Right lobe of liver (tissue), 6 donors: ENCODE results near the gene CTSG. TPM values are rescaled to one million over a fixed set of nuclear protein-coding genes. Genes with fewer than 3 reads are reported as not detected.
"Not testable (repeated sequence)": the region's sequence is repeated elsewhere in the genome, so short reads cannot be mapped to it uniquely, and the experiment has no call there.

Experiments used
- ATAC-seq, 4 donors: fragments of 200-7000 bp; cut with Tn5 transposase; one replicate each; pipeline ENCODE4 v1.9.1; 2020; ENCODE audit warnings: mild to moderate bottlenecking in 4 of 4, moderate library complexity in 4 of 4
- DNase-seq, 3 donors: peaks; one replicate each; pipeline ENCODE4 v3.0.0-alpha.2; 2020
- H3K27ac ChIP-seq, 3 donors: fragments of 200-600 bp; one replicate each; pipeline ENCODE4 v1.8.0; 2022
- H3K27me3 ChIP-seq, 2 donors: fragments of 200-600 bp; one replicate each; pipeline ENCODE4 v1.8.0; 2022
- H3K36me3 ChIP-seq, 4 donors: fragments of 200-600 bp; sonication (generic) in 1 of 4; one replicate each; pipeline versions ENCODE4 v1.5.1 to v1.8.0; 2017 to 2022; ENCODE audit warnings: control low read depth in 1 of 4
- H3K4me1 ChIP-seq, 4 donors: fragments of 200-600 bp; sonication (generic) in 1 of 4; one replicate each; pipeline versions ENCODE4 v1.5.1 to v1.8.0; 2017 to 2022; ENCODE audit warnings: control low read depth in 1 of 4
- H3K4me3 ChIP-seq, 3 donors: fragments of 200-600 bp; one replicate each; pipeline ENCODE4 v1.8.0; 2022
- H3K9me3 ChIP-seq, 4 donors: fragments of 200-600 bp; sonication (generic) in 1 of 4; one replicate each; pipeline versions ENCODE4 v1.5.1 to v1.8.0; 2017 to 2022; ENCODE audit warnings: control low read depth in 1 of 4
- POLR2A ChIP-seq: fragments of 450-650 bp; IDR thresholded peaks from one replicate; pipeline ENCODE4 v1.6.1; 2017; ENCODE audit warnings: antibody characterized with exemption, mild to moderate bottlenecking
- WGBS: methylation state at CpG from one replicate; pipeline ENCODE4 v1.1.6; 2018; ENCODE audit warnings: low coverage, low lambda C conversion rate; ENCODE audit not compliant: insufficient coverage; ENCODE audit errors: missing lambda C conversion rate; 5-methylcytosine and 5-hydroxymethylcytosine counted together
- intact Hi-C, 2 donors: fragments of 100-400 bp; cut with DNase I; formaldehyde crosslinking; loops; one replicate each; pipeline versions ENCODE4 v1.11.2 to v1.14.1; 2022
- total RNA-seq, 6 experiments: library from RNA; depleted of rRNA in 2 of 6; stranded (reverse); fragments of >200 nt in 2 of 6; fragmentation: NEBNext Ultra II Directional in 3 of 6; extraction: Animal tissue kit (Norgen Biotek cat#: 25700) in 3 of 6; gene quantifications; one replicate each; pipeline versions ENCODE4 v1.1.0 to v1.2.4, GENCODE V29; 2016 to 2023
- TF ChIP-seq, protein P1 (sequence below), 4 donors: fragments of 200-600 bp in 3 of 4; fragments of 450-650 bp in 1 of 4; IDR thresholded peaks; one replicate each; pipeline versions ENCODE4 v1.5.1 to v1.8.0; 2016 to 2022; ENCODE audit warnings: antibody characterized with exemption in 4 of 4, mild to moderate bottlenecking in 2 of 4
- donor health status: DM: no; HTN: yes; CAD: no.
- donor health status: DM: no; HTN: no; CAD: no.
- donor health status: DM: no; HTN: no; CAD: no.
- donor health status: DM: no; HTN: yes; CAD: no.
- donor health status: DM: no; HTN: yes; CAD: no.

Gene CTSG
- total RNA-seq, 6 experiments from 2014 or later = 1.8 to 2.5 TPM; not detected in 4

DNA sequence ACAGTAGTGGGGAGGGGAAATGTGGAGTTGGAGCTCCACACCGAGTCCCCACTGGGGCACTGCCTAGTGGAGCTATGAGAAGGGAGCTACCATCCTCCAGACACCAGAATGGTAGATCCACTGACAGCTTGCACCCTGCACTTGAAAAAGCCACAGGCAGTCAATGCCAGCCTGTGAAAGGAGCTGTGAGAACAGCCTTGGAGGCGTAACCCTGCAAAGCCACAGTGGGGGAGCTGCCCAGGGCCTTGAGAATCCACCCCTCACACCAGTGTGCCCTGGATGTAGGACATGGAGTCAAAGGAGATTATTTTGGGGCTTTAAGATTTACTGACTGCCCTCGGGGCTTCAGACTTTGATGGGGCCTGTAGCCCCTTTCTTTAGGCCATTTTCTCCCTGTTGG lies 12.5 kb downstream of the CTSG start:
- WGBS = no CpG with 5 or more reads among the region's 3 CpGs
- ATAC-seq = no peak
- H3K4me3 ChIP-seq = no peak overlapping the region
- intact Hi-C loops = no loop called here
- no peak for DNase-seq
- H3K27ac ChIP-seq = no peak overlapping the region
- no peaks in the 10 kb centered on the region for H3K36me3 ChIP-seq
- H3K9me3 ChIP-seq = peaks cover 0 to 6% (median 0%) of the 10 kb centered on the region in 4 donors
- no peaks in the 10 kb centered on the region for H3K4me1 ChIP-seq
- H3K27me3 ChIP-seq = no peaks in the 10 kb centered on the region
- TF ChIP-seq POLR2A = no peak
- TF ChIP-seq, protein P1, sequence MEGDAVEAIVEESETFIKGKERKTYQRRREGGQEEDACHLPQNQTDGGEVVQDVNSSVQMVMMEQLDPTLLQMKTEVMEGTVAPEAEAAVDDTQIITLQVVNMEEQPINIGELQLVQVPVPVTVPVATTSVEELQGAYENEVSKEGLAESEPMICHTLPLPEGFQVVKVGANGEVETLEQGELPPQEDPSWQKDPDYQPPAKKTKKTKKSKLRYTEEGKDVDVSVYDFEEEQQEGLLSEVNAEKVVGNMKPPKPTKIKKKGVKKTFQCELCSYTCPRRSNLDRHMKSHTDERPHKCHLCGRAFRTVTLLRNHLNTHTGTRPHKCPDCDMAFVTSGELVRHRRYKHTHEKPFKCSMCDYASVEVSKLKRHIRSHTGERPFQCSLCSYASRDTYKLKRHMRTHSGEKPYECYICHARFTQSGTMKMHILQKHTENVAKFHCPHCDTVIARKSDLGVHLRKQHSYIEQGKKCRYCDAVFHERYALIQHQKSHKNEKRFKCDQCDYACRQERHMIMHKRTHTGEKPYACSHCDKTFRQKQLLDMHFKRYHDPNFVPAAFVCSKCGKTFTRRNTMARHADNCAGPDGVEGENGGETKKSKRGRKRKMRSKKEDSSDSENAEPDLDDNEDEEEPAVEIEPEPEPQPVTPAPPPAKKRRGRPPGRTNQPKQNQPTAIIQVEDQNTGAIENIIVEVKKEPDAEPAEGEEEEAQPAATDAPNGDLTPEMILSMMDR (IDR thresholded peaks at IDR 0.05) = no peak

DNA sequence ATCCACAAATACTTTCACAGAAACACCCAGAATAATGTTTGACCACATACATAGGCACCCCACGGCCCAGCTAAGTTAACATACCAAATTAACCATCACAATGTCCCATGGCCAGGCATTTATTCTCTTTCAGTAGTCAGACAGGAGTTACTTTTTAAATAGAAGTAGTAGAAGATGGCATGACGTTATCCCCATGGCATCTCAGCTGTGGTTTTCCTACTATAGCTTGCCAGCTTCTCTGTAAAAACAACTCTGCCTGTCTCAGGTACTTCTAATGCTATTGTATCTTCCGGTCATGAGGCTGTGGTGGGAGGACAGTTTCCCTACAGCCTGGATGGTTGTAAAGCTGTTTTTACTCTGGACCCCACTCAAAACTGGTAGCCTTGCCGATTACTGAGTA lies 19.3 kb downstream of the CTSG start:
- Histone ChIP-seq H3K27me3 (no peaks in the 10 kb centered on the region), H3K9me3 (no peaks in the 10 kb centered on the region), H3K4me3 (no peak overlapping the region), H3K36me3 (no peaks in the 10 kb centered on the region), H3K27ac (no peak overlapping the region), H3K4me1 (no peaks in the 10 kb centered on the region)
- no peak for ATAC-seq
- WGBS = 36% methylated on average over 3 of the region's 4 CpGs
- DNase-seq = no peak
- TF ChIP-seq POLR2A = no peak
- TF ChIP-seq, protein P1 (IDR thresholded peaks at IDR 0.05) = no peak
- intact Hi-C loops = no loop called here

DNA sequence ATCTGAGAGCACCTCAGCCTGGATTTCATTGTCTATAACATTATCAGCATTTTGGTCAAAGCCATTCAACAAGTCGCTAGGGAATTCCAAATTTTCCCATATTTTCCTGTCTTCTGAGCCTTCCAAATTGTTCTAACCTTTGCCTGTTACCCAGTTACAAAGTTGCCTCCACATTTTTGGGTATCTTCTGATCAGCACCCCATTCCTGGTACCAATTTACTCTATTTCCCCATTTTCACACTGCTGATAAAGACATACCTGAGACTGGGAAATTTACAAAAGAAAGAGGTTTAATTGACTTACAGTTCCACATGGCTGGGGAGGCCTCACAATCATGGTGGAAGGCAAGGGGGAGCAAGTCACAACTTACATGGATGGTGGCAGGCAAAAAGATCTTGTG lies 27.0 kb downstream of the CTSG start:
- H3K27ac ChIP-seq, H3K4me3 ChIP-seq, H3K9me3 ChIP-seq, intact Hi-C loops, H3K4me1 ChIP-seq, DNase-seq, H3K27me3 ChIP-seq, H3K36me3 ChIP-seq, ATAC-seq: not testable (repeated sequence)
- WGBS = 25% methylated on average over 1 of the region's 1 CpG

DNA sequence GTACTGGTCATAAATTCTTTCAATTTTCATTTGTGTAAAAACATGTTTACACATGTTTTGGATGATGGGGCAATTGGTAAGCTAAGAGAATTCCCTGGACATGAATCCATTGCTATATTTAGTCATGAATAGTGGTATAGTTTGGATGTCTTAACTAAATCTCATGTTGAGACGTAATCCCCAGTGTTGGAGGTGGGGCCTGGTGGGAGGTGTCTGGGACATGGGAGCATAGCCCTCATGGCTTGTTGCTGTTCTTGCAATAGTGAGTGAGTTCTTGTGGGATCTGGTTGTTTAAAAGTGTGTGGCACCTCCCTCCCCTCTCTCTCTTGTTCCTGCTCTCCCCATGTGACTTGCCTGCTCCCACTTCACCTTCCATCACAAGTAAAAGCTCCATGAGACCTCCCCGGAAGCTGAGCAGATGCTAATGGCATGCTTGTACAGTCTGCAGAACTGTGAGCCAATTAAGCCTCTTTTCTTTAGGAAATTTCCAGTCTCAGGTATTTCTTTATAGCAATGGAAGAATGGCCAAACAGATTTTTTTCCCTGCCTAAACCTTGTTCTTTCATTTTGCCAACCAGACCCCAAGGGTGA lies 33.6 kb downstream of the CTSG start:
- H3K9me3 ChIP-seq = no peaks in the 10 kb centered on the region
- H3K4me3 ChIP-seq = no peak overlapping the region
- intact Hi-C loops = no loop called here
- WGBS = 50% methylated on average over 1 of the region's 2 CpGs
- H3K27ac ChIP-seq = no peak overlapping the region
- no peaks in the 10 kb centered on the region for H3K27me3 ChIP-seq
- ATAC-seq = no peak
- no peaks in the 10 kb centered on the region for H3K36me3 ChIP-seq
- DNase-seq = no peak
- no peak for TF ChIP-seq POLR2A
- TF ChIP-seq, protein P1 (IDR thresholded peaks at IDR 0.05) = no peak
- no peaks in the 10 kb centered on the region for H3K4me1 ChIP-seq

DNA sequence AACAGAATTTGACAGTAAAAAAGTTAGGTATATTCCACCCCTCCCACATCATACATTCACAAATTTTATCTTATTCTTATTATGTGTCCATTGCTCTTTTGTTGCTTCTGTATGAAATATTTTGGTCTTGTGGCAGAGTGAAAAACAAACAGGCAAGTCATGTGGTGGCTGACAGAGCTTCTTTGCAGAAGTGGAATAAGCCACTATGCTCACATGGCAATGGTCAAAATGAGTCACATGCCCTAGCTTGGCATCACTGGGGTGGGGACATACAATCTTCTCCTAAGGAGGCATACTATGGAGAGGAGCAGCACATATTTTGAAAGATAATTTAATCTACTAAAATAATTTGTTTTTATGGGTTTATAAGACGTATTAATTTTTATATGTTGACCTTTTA lies 40.3 kb downstream of the CTSG start:
- Histone ChIP-seq H3K36me3 (no peaks in the 10 kb centered on the region), H3K9me3 (no peaks in the 10 kb centered on the region), H3K27me3 (no peaks in the 10 kb centered on the region), H3K27ac (no peak overlapping the region), H3K4me3 (no peak overlapping the region), H3K4me1 (no peaks in the 10 kb centered on the region)
- 37% methylated on average over 1 of the region's 1 CpG for WGBS
- ATAC-seq (no peak), DNase-seq (no peak)
- no peak for TF ChIP-seq POLR2A
- TF ChIP-seq, protein P1 (IDR thresholded peaks at IDR 0.05) = no peak
- intact Hi-C loops = no loop called here
